Posterior cingulate gyrus (tissue), 11 donors: ENCODE data around the gene GRIK4.

Experiments used
- DNase-seq, 10 donors: peaks; one replicate each; pipeline versions ENCODE4 v3.0.0 to v3.0.0-alpha.2; 2020 to 2021; ENCODE audit warnings: mixed read lengths in 3 of 10
- intact Hi-C: fragments of 100-400 bp; cut with DNase I; formaldehyde crosslinking; loops from one replicate; pipeline ENCODE4 v1.15.1; 2023

The GRIK4 gene

GRCh38 chr11:120626791-120627190 is 115.2 kb downstream of the GRIK4 start:
- intact Hi-C loops: no loop called here

GRCh38 chr11:120627327-120628163 is 116.0 kb downstream of the GRIK4 start:
- intact Hi-C loops: no loop called here
- peak in 1 of 10 donors; percentile 64 for DNase-seq

More at GRCh38 chr11:120626791-120627190, 115.2 kb downstream of the GRIK4 start:
- DNase-seq: no peak

- intact Hi-C loops: no loop called here
- DNase-seq: no peak
These were observed 118.0 kb downstream of the GRIK4 start for GRCh38 chr11:120629407-120630080.

GRCh38 chr11:120630122-120630521 is 118.6 kb downstream of the GRIK4 start:
- intact Hi-C loops: no loop called here
- DNase-seq: no peak

- no peak for DNase-seq
- intact Hi-C loops: no loop called here
These were observed 121.0 kb downstream of the GRIK4 start for GRCh38 chr11:120632579-120632978.

GRCh38 chr11:120633616-120634393 is 122.3 kb downstream of the GRIK4 start:
- intact Hi-C loops: no loop called here
- DNase-seq: peak in 4 of 10 donors; percentile 22 to 85 (median 51)

- no peak for DNase-seq
- intact Hi-C loops: no loop called here
These were observed 123.2 kb downstream of the GRIK4 start for GRCh38 chr11:120634706-120635105.

- intact Hi-C loops: no loop called here
- DNase-seq: no peak
These were observed 123.7 kb downstream of the GRIK4 start for GRCh38 chr11:120635136-120635810.

- intact Hi-C loops: no loop called here
- DNase-seq: no peak
These were observed 125.6 kb downstream of the GRIK4 start for GRCh38 chr11:120637131-120637530.

GRCh38 chr11:120642196-120642894 is 130.8 kb downstream of the GRIK4 start:
- DNase-seq: peak in 1 of 10 donors; percentile 40

GRCh38 chr11:120643284-120643683 is 131.7 kb downstream of the GRIK4 start:
- no peak for DNase-seq
- intact Hi-C loops: no loop called here

More at GRCh38 chr11:120642196-120642894, 130.8 kb downstream of the GRIK4 start:
- intact Hi-C loops: no loop called here

- DNase-seq: peak in 1 of 10 donors; percentile 66
- intact Hi-C loops: no loop called here
These were observed 134.1 kb downstream of the GRIK4 start for GRCh38 chr11:120645639-120646038.

- intact Hi-C loops: no loop called here
- DNase-seq: no peak
These were observed 134.7 kb downstream of the GRIK4 start for GRCh38 chr11:120646206-120646605.

GRCh38 chr11:120647681-120648080 is 136.1 kb downstream of the GRIK4 start:
- peak in 1 of 10 donors; percentile 46 for DNase-seq
- intact Hi-C loops: no loop called here

GRCh38 chr11:120648771-120649170 is 137.2 kb downstream of the GRIK4 start:
- peak in 1 of 10 donors; percentile 24 for DNase-seq
- intact Hi-C loops: no loop called here

- intact Hi-C loops: no loop called here
- DNase-seq: no peak
These were observed 137.8 kb downstream of the GRIK4 start for GRCh38 chr11:120649316-120649715.

GRCh38 chr11:120651396-120651795 is 139.8 kb downstream of the GRIK4 start:
- intact Hi-C loops: no loop called here

GRCh38 chr11:120651836-120652235 is 140.3 kb downstream of the GRIK4 start:
- DNase-seq: no peak
- intact Hi-C loops: no loop called here

More at GRCh38 chr11:120651396-120651795, 139.8 kb downstream of the GRIK4 start:
- DNase-seq: no peak

GRCh38 chr11:120652705-120653335 is 141.3 kb downstream of the GRIK4 start:
- DNase-seq: no peak
- intact Hi-C loops: no loop called here
